ENCODE data around the gene JAZF1.
"Not testable (repeated sequence)": the region's sequence is repeated elsewhere in the genome, so short reads cannot be mapped to it uniquely, and the experiment has no call there.

JAZF1 gene

GRCh38 chr7:28033386-28033785, 147.2 kb downstream of the JAZF1 start:
- no peak for DNase-seq

GRCh38 chr7:28032738-28033380, 147.7 kb downstream of the JAZF1 start:
- DNase-seq = no peak

- DNase-seq = peak; percentile 73
These were observed 151.5 kb downstream of the JAZF1 start for GRCh38 chr7:28029051-28029450.

GRCh38 chr7:28028471-28028870, 152.1 kb downstream of the JAZF1 start:
- DNase-seq = no peak

GRCh38 chr7:28026237-28026636, 154.4 kb downstream of the JAZF1 start:
- DNase-seq = no peak

GRCh38 chr7:28024786-28025334, 155.7 kb downstream of the JAZF1 start:
- DNase-seq = peak; percentile 30

GRCh38 chr7:28020302-28020940, 160.2 kb downstream of the JAZF1 start:
- peak; percentile 81 for DNase-seq

- no peak for DNase-seq
These were observed 161.6 kb downstream of the JAZF1 start for GRCh38 chr7:28018856-28019465.

- DNase-seq = peak; percentile 53
These were observed 162.1 kb downstream of the JAZF1 start for GRCh38 chr7:28018446-28018845.

- no peak for DNase-seq
These were observed 162.6 kb downstream of the JAZF1 start for GRCh38 chr7:28018020-28018419.

GRCh38 chr7:28017372-28017771, 163.2 kb downstream of the JAZF1 start:
- DNase-seq = peak; percentile 69

- no peak for DNase-seq
These were observed 164.3 kb downstream of the JAZF1 start for GRCh38 chr7:28016297-28016696.

- DNase-seq = no peak
These were observed 165.4 kb downstream of the JAZF1 start for GRCh38 chr7:28015169-28015568.

GRCh38 chr7:28014340-28014739, 166.3 kb downstream of the JAZF1 start:
- not testable (repeated sequence) for DNase-seq

- DNase-seq = no peak
These were observed 167.2 kb downstream of the JAZF1 start for GRCh38 chr7:28013441-28013840.

GRCh38 chr7:28013019-28013418, 167.6 kb downstream of the JAZF1 start:
- DNase-seq = no peak

- DNase-seq = no peak
These were observed 171.7 kb downstream of the JAZF1 start for GRCh38 chr7:28008911-28009310.

- DNase-seq = no peak
These were observed 172.4 kb downstream of the JAZF1 start for GRCh38 chr7:28008171-28008570.

GRCh38 chr7:28006491-28006890, 174.1 kb downstream of the JAZF1 start:
- DNase-seq = no peak

GRCh38 chr7:28005847-28006231, 174.8 kb downstream of the JAZF1 start:
- no peak for DNase-seq

- no peak for DNase-seq
These were observed 175.3 kb downstream of the JAZF1 start for GRCh38 chr7:28005075-28005846.

- no peak for DNase-seq
These were observed 177.2 kb downstream of the JAZF1 start for GRCh38 chr7:28003408-28003807.

GRCh38 chr7:28002638-28003037, 178.0 kb downstream of the JAZF1 start:
- peak; percentile 27 for DNase-seq

All from fibroblast of upper back skin (primary cell).